Astrocyte of the spinal cord (primary cell): ENCODE results near the gene RBM44.
"Not testable (repeated sequence)": the region's sequence is repeated elsewhere in the genome, so short reads cannot be mapped to it uniquely, and the experiment has no call there.

Experiments
- DNase-seq: peaks from one replicate; pipeline ENCODE4 v3.0.0; 2011; ENCODE audit warnings: low read depth, low spot score
- H3K4me3 ChIP-seq: 2 replicates; pipeline ENCODE4 v1.5.1; 2011; ENCODE audit warnings: low read depth, mild to moderate bottlenecking, low read length, moderate library complexity
- CTCF ChIP-seq: IDR thresholded peaks from 2 replicates; pipeline ENCODE4 v1.5.1; 2012; ENCODE audit warnings: low read depth, mild to moderate bottlenecking, low read length, inconsistent platforms
- in situ Hi-C: cut with HindIII; loops from 2 replicates; pipeline ENCODE4 v1.10.0; 2017; ENCODE audit warnings: low sequenced_read_pairs

Gene RBM44

DNA sequence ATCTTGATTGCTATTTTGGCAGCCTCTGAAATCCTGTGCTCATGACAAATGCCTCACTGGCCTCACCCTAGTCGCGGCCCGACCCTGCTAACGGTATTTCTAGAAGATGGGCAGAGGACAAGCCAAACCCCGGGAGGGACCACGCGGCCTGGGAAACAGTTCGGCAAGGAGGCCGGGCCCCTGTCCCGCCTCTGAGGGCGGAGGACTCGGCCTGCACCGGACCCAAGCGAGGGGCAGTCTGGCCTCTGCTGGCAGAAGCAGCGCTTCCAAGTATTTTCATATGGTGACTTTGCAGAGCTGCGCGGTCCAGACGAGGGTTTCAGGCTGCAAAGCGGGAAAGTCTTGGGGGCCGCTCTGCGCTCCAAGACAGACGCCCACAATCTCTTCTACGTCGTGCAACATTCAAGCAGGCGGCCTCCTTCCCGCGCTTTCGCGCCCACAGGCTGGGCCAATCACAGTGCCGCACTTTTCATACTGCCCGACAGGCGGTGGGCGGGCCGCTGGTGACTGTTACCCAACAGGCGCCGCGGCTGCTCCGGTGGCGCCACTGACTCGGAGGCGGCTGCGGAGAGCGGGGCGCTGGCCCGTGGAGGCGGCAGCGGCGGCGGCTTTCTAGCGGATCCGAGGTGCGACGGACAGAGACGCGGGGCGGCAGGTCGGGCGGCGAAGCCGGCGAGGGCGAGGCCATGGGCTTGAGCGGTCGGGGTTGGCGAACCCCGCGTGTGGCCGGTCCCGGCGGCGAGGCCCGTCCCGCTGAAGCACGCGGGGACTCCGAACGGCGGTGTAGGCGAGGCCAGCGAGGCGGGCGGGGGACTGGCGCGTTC, at the start of gene RBM44:
Gene RBM44 (plus strand): TSS at position 544 of the 824 bp plus-strand sequence. CDS start 14,831 bp downstream, outside the sequence.
- in situ Hi-C loops: no loop called here
- H3K4me3 ChIP-seq: no peak within 1 kb of the TSS
- no peak for DNase-seq
- TF ChIP-seq CTCF: no peak

- no peak for DNase-seq
- in situ Hi-C loops: no loop called here
- TF ChIP-seq CTCF: no peak
- H3K4me3 ChIP-seq: no peak overlapping the region
Measured at GRCh38 chr2:237749002-237749401, 49.6 kb upstream of the RBM44 start.

DNA sequence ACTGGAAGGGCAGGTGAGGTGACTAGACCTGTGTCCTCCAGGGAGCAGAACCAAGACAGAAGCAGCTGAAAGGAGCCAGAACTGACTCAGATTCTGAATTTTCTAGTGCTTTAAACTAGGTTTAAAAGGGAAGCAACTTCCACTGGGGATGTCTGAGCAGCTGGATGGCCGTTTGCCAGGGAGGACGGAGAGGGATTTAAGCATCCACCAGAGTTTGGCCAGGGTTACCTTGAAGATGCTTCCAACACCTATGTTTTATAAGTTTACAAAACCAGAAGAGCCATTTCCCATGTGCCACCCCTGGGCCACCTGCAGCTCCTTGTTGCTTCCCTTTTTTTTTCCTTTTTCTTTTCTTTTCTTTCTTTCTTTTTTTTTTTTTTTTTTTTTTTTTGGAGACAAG, 48.6 kb upstream of the RBM44 start:
- in situ Hi-C loops: no loop called here
- no peak for TF ChIP-seq CTCF
- no peak for DNase-seq
- no peak overlapping the region for H3K4me3 ChIP-seq

- in situ Hi-C loops, DNase-seq, H3K4me3 ChIP-seq: not testable (repeated sequence)
Measured at GRCh38 chr2:237750441-237750840, 48.1 kb upstream of the RBM44 start.

- no peak for TF ChIP-seq CTCF
- no peak for DNase-seq
Measured at GRCh38 chr2:237752761-237753165, 45.8 kb upstream of the RBM44 start.

DNA sequence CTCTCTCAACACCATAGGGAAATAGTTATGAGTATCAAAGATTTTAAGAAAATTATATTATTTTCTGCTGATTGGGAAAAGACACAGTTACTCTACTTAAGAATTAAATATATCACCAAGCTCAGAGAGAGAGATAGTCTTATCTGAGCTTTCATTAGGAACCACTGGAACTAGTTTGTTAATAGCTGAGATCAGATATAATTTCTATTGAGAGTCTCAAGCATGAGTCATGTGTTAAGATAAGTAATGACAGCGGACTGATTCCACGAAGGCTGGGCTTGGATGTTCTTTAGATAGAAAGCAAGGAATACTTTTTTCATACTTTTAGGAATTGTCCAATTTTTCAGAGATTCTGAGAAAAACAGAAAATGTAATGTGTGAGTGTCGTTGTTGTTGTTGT, 44.4 kb upstream of the RBM44 start:
- no peak for TF ChIP-seq CTCF
- H3K4me3 ChIP-seq: no peak overlapping the region
- no peak for DNase-seq
- in situ Hi-C loops: no loop called here

More at GRCh38 chr2:237752761-237753165, 45.8 kb upstream of the RBM44 start:
- no peak overlapping the region for H3K4me3 ChIP-seq
- in situ Hi-C loops: no loop called here

DNA sequence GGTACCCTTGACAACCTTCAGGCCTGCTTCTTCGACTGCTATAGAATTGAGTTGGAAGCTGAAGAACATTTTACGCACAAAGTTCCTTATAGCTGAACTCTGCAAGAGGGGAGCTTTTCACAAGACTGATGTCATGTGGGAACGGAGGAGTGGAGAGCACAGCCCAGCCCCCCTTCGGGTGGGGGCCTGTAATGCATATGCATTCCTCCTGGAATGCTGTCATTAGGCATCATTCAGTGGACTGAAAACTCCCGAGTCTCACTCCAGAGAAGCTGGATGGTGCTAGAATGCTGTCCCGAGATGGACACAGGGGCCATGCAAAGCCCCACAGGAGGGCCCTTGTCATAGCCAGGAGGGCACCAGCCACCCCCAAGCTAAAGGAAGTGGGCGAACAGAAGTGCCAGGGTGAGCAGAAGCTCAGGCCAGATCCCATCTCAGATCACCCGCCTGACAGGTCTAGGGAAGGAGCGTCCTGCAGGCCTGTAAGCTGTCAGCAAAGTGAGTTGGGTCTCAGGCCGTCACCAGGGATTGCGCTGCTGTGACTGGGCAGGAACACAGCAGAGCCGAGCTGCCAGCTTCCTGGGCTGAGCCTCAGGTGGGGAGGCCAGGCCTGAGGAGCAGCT, 43.8 kb upstream of the RBM44 start:
- in situ Hi-C loops: no loop called here
- TF ChIP-seq CTCF: no peak
- no peak for DNase-seq
- H3K4me3 ChIP-seq: no peak overlapping the region
